SKM-1 treated with dmso at 0.1 percent for 144 hours (cell line): ENCODE data around the gene DTX3L.
"Not testable (repeated sequence)": the region's sequence is repeated elsewhere in the genome, so short reads cannot be mapped to it uniquely, and the experiment has no call there.

Source experiments
- DNase-seq: peaks from one replicate; lab custom pipeline; 2025; ENCODE audit not compliant: unreplicated experiment; lab: John Stamatoyannopoulos, UW

DTX3L gene

DNA sequence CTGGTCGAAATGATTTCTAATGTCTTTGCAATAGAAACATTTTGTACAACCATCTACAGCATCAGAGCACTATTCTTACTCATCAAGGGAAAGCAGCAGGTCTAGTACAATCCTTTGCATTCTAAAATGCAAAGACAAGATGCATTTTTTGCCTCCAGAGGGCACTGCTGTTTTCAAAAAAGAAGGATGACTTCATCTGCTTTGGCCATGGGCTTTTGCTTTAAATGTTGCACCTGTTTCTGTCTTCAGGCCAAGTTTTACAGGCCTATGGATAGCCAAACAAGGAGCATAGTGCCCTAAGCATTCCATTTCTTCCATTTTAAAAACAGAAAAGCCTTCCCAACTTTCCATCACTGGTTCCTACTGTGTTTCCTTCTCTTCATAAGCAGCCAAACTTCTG is 3.5 kb upstream of the DTX3L start:
- peak; percentile 50 for DNase-seq

DNA sequence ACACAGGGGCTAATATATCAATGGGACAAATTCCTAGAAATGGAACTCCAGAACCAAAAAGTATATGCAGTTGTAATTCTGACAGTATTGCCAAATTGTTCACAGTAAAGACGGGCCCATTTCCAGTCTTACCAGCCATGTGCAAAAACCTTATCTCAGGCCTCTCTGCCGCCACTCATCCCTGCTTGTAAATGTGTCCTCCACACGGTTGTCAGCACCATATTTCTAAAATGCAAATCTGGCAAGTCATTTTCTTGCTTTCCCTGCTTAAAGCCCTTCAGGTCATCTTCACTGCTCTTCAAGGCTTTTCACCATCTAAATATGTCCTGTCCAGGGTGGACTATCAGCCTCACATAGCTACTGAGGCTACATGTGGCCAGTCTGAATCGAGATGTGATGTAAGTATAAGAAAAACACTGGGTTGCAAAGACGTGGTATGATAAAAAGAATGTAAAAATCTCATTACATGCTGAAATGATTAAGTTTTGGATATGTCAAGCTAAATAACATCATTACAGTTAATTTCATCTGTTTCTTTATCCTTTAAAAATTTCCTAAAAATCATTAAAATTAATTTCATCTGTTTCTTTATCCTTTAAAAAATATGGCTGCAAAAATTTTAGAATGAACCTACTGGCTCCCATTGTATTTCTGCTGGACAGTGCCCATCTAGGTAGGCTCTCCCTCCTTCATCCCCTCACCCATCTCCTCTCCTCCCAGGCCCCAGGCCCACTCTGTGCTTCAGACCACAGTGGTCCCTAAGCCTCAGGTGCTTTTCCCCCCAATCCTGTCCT is 1.0 kb upstream of the DTX3L start:
- DNase-seq: no peak

DNA sequence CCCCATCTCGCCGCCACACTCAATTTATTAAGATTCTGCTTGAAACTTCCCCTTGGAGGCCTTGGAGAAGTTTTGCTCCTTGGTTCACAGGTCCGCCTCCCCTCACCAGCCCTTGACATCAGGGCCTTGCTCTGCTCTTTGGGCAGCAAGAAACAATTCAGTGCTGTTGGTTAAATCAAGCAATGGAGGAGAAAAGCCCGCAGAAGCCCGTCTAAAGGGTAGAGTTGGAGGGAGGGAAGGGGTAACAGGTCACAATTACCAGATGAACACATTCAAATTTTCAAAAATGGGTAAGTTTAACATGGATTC is 467 bp upstream of the DTX3L start:
- DNase-seq: no peak

- not testable (repeated sequence) for DNase-seq
These were observed 4.0 kb downstream of the DTX3L start for GRCh38 chr3:122568131-122568530.

- no peak for DNase-seq
These were observed 4.6 kb downstream of the DTX3L start for GRCh38 chr3:122568755-122569154.

DNA sequence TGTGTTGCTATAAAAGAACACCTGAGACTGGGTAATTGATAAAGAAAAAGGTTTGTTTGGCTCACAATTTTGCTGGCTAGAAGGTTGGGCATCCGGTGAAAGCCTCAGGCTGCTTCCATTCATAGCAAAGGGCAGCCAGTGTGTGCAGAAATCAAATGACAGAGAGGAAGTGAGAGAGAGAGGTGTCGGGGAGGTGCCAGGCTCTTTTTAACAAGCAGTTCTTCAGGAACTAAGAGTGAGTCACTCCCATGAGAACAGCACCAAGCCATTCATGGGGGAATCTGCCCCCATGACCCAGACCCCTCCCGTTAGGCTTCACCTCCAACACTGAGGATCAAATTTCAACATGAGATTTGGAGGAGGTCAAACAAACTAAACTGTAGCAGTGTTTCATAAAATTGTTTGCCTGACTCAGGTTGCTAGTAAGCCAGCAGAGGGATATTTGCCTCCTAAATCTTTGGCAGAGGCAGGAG is 8.8 kb downstream of the DTX3L start:
- DNase-seq: peak; percentile 27

DNA sequence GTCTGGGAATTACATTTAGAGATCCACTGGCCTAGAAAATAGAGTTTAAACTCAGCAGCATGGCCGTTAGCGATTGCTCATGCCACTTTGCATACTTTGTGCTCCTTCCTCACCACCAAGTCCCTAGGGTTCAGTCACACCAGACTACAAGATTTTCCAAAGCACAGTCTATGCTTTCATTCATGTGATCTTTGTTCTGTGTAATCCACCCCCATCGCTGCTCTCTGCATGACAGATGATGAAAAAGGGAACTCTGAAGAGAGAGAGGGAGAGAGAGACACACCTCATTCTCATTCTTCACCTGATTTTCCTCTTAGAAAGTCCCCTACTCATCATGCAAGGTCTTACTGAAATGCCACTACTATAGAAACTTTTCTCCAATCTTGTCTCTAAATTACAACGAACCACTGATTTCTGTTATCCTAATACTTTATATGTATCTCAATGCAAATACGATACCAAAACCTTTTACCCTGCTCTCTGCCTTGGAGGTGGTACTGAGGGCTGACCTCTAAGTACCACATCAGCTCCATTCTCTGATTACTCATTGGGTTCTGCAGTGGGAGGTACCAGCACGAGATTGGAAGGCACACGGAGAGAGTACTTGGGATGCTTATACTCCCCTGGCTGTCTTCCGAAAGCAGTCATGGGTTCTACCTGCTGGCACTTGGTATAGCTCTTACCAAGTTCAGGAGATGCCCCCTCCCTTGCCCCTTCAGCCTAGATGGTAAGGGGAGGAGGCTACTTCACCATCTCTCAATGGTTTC is 12.2 kb downstream of the DTX3L start:
- DNase-seq: peak; percentile 5

- DNase-seq: peak; percentile 40
These were observed 13.4 kb downstream of the DTX3L start, which contains the start of gene PARP15 for GRCh38 chr3:122577409-122578031. PARP15 (plus strand) TSS chr3:122577650; CDS start chr3:122577668, 18 bp downstream.

GRCh38 chr3:122578069-122578740 is 14.1 kb downstream of the DTX3L start:
- DNase-seq: no peak

DNA sequence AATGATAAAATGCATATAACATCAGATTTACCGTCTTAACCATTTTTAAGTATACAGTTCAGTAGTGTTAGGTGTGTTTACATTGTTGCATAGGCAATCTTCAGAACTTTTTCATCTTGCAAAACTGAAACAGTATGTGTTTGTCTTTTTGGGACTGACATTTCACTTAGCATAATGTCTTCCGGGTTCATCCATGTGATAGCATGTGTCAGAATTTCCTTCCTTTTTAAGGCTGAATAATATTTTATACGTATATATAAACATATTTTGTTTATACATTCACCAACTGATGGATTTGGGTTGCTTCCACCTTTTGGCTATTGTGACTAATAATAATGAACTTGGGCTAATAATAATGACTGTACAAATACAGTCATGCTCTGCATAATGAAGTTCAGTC is 16.3 kb downstream of the DTX3L start:
- no peak for DNase-seq

DNA sequence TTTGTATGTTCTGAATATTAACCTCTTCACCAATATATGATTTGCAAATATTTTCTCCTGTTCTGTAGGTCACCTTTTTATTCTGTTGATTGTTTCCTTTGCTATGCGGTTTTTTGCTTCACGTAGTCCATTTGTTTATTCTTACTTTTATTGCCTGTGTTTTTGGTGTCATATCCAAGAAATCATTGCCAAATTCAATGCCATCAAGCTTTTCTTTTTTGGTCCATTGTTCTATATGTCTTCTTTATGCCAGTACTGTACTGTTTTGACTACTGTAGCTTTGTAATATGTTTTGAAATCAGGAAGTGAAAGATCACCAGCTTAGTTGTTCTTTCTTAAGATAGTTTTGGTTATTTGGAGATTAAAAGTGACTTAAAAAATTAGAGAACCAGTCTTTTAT is 17.5 kb downstream of the DTX3L start:
- DNase-seq: no peak

- DNase-seq: no peak
These were observed 18.3 kb downstream of the DTX3L start for GRCh38 chr3:122582390-122582789.

- DNase-seq: no peak
These were observed 22.0 kb downstream of the DTX3L start for GRCh38 chr3:122586098-122586497.

DNA sequence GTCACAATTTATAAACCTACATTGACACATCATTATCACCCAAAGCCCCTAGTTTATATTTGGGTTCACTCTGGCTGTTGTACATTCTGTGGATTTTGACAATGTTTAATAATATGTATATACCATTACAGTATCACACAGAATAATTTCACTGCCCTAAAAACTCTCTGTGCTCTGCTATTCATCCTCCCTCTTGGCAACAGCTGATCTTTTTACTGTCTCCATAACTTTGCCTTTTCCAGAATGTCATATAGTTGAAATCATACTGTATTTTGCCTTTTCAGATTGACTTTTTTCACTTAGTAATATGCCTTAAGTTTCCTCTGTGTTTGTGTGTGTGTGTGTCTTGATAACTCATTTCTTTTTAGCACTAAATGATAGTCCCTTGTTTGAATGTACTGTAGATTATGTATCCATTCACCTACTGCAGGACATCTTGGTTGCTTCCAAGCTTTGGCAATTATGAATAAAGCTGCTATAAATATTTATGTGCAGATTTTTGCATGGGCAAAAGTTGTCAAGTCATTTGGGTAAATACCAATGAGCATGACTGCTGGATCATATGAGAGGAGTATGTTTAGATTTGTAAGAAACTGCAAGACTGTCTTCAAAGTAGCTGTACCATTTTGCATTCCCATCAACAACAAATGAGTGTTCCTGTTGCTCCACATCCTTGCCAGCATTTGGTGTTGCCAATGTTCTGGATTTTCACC is 22.8 kb downstream of the DTX3L start:
- DNase-seq: no peak

GRCh38 chr3:122587572-122587971 is 23.4 kb downstream of the DTX3L start:
- no peak for DNase-seq

DNA sequence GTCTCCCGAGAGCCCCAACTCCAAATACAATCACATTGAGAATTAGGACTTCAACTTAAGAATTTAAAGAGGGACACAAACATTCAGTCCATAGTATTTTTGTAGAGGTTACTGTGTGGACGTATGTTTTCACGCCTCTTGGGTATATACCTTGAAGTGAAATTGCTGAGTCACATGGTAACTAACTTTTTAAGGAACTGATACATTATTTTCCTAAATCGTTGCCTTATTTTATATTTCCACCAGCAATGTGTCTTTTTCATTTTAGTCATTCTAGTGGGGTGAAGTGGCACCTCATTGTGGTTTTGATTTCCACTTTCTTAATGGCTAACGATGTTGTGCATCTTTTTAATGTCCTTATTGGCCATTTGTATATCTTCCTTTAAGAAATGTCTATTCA is 25.2 kb downstream of the DTX3L start:
- DNase-seq: no peak

DNA sequence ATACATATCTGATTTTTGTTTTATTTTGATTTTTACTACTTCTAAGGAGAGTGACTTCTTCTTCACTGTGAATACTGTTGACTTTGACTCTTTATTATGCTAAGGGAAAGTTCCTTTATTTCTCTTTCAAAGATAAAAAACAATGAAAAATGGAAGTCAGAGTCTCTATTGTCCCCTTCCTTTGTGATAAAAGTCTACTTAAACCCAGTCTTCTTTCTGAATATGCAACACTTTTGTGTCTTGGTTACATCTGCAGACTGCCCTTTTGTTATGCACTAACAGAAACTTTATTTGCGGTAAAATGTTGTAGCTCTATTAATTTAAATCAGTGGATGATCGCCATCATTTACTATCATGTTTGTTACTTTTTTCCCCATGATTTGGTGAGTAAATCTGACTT is 26.5 kb downstream of the DTX3L start:
- no peak for DNase-seq

DNA sequence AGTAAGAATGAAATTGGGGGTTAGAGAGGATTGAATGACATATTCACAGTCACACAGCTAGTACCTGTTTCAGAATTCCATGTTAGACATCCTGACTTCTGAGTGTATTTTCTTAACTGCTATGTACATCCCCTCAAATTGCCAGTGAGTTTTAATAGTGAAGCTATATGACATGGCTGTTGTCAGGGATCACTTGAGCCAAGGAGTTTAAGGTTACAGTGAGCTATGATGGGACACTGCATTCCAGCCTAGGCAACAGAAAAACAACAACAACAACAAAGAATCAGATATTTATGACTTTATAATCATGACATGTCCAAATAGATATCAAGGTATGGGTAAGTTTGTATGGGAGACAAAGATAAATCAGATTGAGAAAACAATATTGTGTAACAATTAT is 29.9 kb downstream of the DTX3L start:
- DNase-seq: no peak

- no peak for DNase-seq
These were observed 34.0 kb downstream of the DTX3L start for GRCh38 chr3:122598151-122598550.

- DNase-seq: no peak
These were observed 34.4 kb downstream of the DTX3L start for GRCh38 chr3:122598556-122598955.
